GM12878 (cell line): ENCODE results near the gene IER5. TPM values are rescaled to one million over a fixed set of nuclear protein-coding genes. Genes with fewer than 3 reads are reported as not detected.

Source experiments
- ATAC-seq: fragments of 200-7000 bp; cut with Tn5 transposase; 3 replicates; pipeline ENCODE4 v1.9.1; 2020; ENCODE audit warnings: mild to moderate bottlenecking, moderate library complexity
- Bru-seq: library from RNA; stranded (reverse); fragments of 400-500 nt; gene quantifications from one replicate; lab custom pipeline; 2021; lab: Mats Ljungman, UMichigan
- BruChase-seq, 2 experiments: library from RNA; stranded (reverse); fragments of 400-500 nt; gene quantifications; one replicate each; lab custom pipeline; 2021; lab: Mats Ljungman, UMichigan
- BruUV-seq: library from RNA; stranded (reverse); fragments of 400-500 nt; replicated peaks from 2 replicates; lab custom pipeline; 2021; lab: Mats Ljungman, UMichigan
- CTCF ChIA-PET: fragments of 300-600 bp; sonication (Branson Sonifier 250); formaldehyde crosslinking; extraction: SDS; loops from one replicate; lab custom pipeline; 2021; ENCODE audit warnings: inconsistent platforms; lab: Yijun Ruan, JAX
- POLR2A ChIA-PET: fragments of 350-600 bp; formaldehyde crosslinking; extraction: SDS; loops from one replicate; lab custom pipeline; 2021; ENCODE audit warnings: inconsistent platforms; lab: Charles Lee
- RAD21 ChIA-PET: fragments of 300-600 bp; sonication (Branson Sonifier 250); formaldehyde crosslinking; loops from one replicate; lab custom pipeline; 2023; ENCODE audit warnings: antibody characterized with exemption; ENCODE audit not compliant: unreplicated experiment; lab: Charles Lee
- SMC1A ChIA-PET: fragments of 300-600 bp; sonication (Branson Sonifier 250); formaldehyde crosslinking; loops from one replicate; lab custom pipeline; 2023; ENCODE audit not compliant: unreplicated experiment, uncharacterized antibody; lab: Charles Lee
- DNase-seq: peaks from one replicate; pipeline ENCODE4 v3.0.0-alpha.2; 2011; ENCODE audit warnings: low read depth, low spot score
- FAIRE-seq: peaks from 3 replicates; lab custom pipeline; 2011; peaks lifted over from hg19 to GRCh38; lab: Jason Lieb, UNC
- H2AFZ ChIP-seq: 2 replicates; pipeline ENCODE4 v1.6.0; 2011; ENCODE audit warnings: low read depth, low read length, control low read depth; ENCODE audit not compliant: control insufficient read depth
- H3K27ac ChIP-seq: 2 replicates; pipeline ENCODE4 v1.5.1; 2011; ENCODE audit warnings: control low read depth; ENCODE audit not compliant: control insufficient read depth, insufficient read depth
- H3K27me3 ChIP-seq, 2 experiments: replicated peaks in 1 of 2; 2 replicates each; pipeline versions ENCODE4 v1.6.0 to v1.6.1; 2011; ENCODE audit warnings: low read length in 1 of 2; ENCODE audit not compliant: control insufficient read depth in 2 of 2, insufficient read depth in 2 of 2
- H3K36me3 ChIP-seq, 2 experiments: 2 replicates each; pipeline ENCODE4 v1.5.1; 2011; ENCODE audit warnings: low read length in 1 of 2; ENCODE audit not compliant: control insufficient read depth in 2 of 2, insufficient read depth in 2 of 2
- H3K4me1 ChIP-seq: 2 replicates; pipeline ENCODE4 v1.6.1; 2011; ENCODE audit warnings: mild to moderate bottlenecking, low read length, moderate library complexity, mixed read lengths; ENCODE audit not compliant: control insufficient read depth, insufficient read depth
- H3K4me2 ChIP-seq: 2 replicates; pipeline ENCODE4 v1.6.0; 2011; ENCODE audit warnings: control low read depth; ENCODE audit not compliant: control insufficient read depth, insufficient read depth
- H3K4me3 ChIP-seq: fragments of 200-600 bp; sonication (generic); 2 replicates; pipeline ENCODE4 v1.5.1; 2016
- H3K79me2 ChIP-seq: 2 replicates; pipeline ENCODE4 v1.6.0; 2011; ENCODE audit warnings: low read length; ENCODE audit not compliant: control insufficient read depth, insufficient read depth
- H3K9ac ChIP-seq: 2 replicates; pipeline ENCODE4 v1.8.0; 2011; ENCODE audit warnings: low read length, control low read depth, mixed read lengths; ENCODE audit not compliant: control insufficient read depth, insufficient read depth
- H3K9me3 ChIP-seq: replicated peaks from 3 replicates; pipeline ENCODE4 v1.5.1; 2011; ENCODE audit warnings: mild to moderate bottlenecking, low read length; ENCODE audit not compliant: control insufficient read depth, insufficient read depth
- H4K20me1 ChIP-seq: 2 replicates; pipeline ENCODE4 v1.6.0; 2011; ENCODE audit not compliant: control insufficient read depth, insufficient read depth
- FOS ChIP-seq: IDR thresholded peaks from 3 replicates; pipeline ENCODE4 v1.6.1; 2011; ENCODE audit warnings: borderline replicate concordance; ENCODE audit not compliant: insufficient read length; ENCODE audit errors: extremely low read depth
- HSF1 ChIP-seq: fragments of 150-350 bp; IDR thresholded peaks from 2 replicates; pipeline ENCODE4 v1.6.1; 2014; ENCODE audit warnings: mild to moderate bottlenecking, low read depth, low read length
- IRF3 ChIP-seq: fragments of 450-650 bp; IDR thresholded peaks from 2 replicates; pipeline ENCODE4 v1.6.1; 2014; ENCODE audit warnings: mild to moderate bottlenecking
- IRF5 ChIP-seq: fragments of 450-650 bp; IDR thresholded peaks from 2 replicates; pipeline ENCODE4 v1.6.1; 2017; ENCODE audit warnings: borderline replicate concordance
- PAX8 ChIP-seq: fragments of 450-650 bp; IDR thresholded peaks from 2 replicates; pipeline ENCODE4 v1.6.1; 2017; ENCODE audit warnings: mild to moderate bottlenecking, moderate library complexity
- POLR2AphosphoS5 ChIP-seq: IDR thresholded peaks from 2 replicates; pipeline ENCODE4 v1.6.1; 2011; ENCODE audit warnings: mild to moderate bottlenecking, low read length, inconsistent platforms
- TCF7 ChIP-seq: IDR thresholded peaks from 2 replicates; pipeline ENCODE4 v1.6.1; 2014; ENCODE audit warnings: antibody characterized with exemption, borderline replicate concordance
- WRNIP1 ChIP-seq: IDR thresholded peaks from 2 replicates; pipeline ENCODE4 v1.6.1; 2011; ENCODE audit warnings: low read depth, low read length, improper control_type of control experiment, borderline replicate concordance
- WGBS: methylation state at CpG from one replicate; pipeline ENCODE4 v1.1.6; 2016; ENCODE audit warnings: low lambda C conversion rate; ENCODE audit not compliant: insufficient replicate concordance, insufficient coverage; ENCODE audit errors: missing lambda C conversion rate; 5-methylcytosine and 5-hydroxymethylcytosine counted together
- in situ Hi-C: fragments of 300-500 bp; cut with MboI; formaldehyde crosslinking; loops from 9 replicates; pipeline ENCODE4 v1.14.3; 2018; ENCODE audit warnings: mixed read lengths
- intact Hi-C: fragments of 100-400 bp; cut with micrococcal nuclease; formaldehyde crosslinking; loops from one replicate; pipeline ENCODE4 v1.14.2; 2022; ENCODE audit not compliant: unreplicated experiment
- long read RNA-seq, 2 experiments: library from polyadenylated mRNA; unstranded; transcript quantifications; one replicate each; pipeline ENCODE4 v2.0.0, GENCODE V29; 2019 to 2020
- polyA minus RNA-seq, 3 experiments: library from RNA; depleted of rRNA, polyadenylated mRNA; stranded (reverse); fragments of >200 nt; gene quantifications; 2 replicates each; pipeline ENCODE4 v1.2.3, GENCODE V29; 2011
- polyA plus RNA-seq, 11 experiments: library from polyadenylated mRNA; depleted of rRNA in 4 of 11; unstranded in 6 of 11; stranded (reverse) in 5 of 11; fragments of >200 nt; fragmentation: Nextera tagmentation in 4 of 11; fragmentation: Illumina TruSeq in 1 of 11; extraction: Ambion mirVana in 4 of 11; extraction: Trizol in 1 of 11; gene quantifications; 1 replicate in 1 of 11; 2 replicates in 10 of 11; pipeline versions ENCODE4 v1.2.1 to v1.2.3, GENCODE V29; 2011 to 2016; ENCODE audit warnings: inconsistent platforms in 2 of 11, missing spikeins in 2 of 11, low read depth in 1 of 11
- total RNA-seq, 4 experiments: library from RNA; depleted of rRNA in 3 of 4; stranded (reverse); fragments of >200 nt in 3 of 4; fragmentation: Illumina TruSeq in 1 of 4; extraction: Trizol in 1 of 4; gene quantifications; 2 replicates each; pipeline versions ENCODE4 v1.2.1 to v1.2.3, GENCODE V29; 2013 to 2021
- TF ChIP-seq, protein P1 (sequence below): fragments of 450-650 bp; IDR thresholded peaks from 2 replicates; pipeline ENCODE4 v1.6.1; 2017; ENCODE audit warnings: mild to moderate bottlenecking, low read depth, inconsistent platforms; ENCODE audit not compliant: poor library complexity, severe bottlenecking

IER5 gene
- total RNA-seq (2013; cell fraction: nucleolus; rRNA removed): 88.8 and 93.7 TPM in 2 replicates
- 65.4 and 69.4 TPM in 2 replicates for total RNA-seq (2014; rRNA removed)
- 32.7 and 34.9 TPM in 2 replicates for total RNA-seq (2014; rRNA removed; fragmentation: Illumina TruSeq; extraction: Trizol)
- total RNA-seq (2021): 73.9 and 75.2 TPM in 2 replicates
- 6.6 TPM for polyA plus RNA-seq (2011; ENCODE audit: low read depth)
- 36.4 and 44.1 TPM in 2 replicates for polyA plus RNA-seq (2011; rRNA removed)
- polyA plus RNA-seq (2011; cell fraction: cytosol; rRNA removed): 32.3 and 38.9 TPM in 2 replicates
- 59.7 and 70.4 TPM in 2 replicates for polyA plus RNA-seq (2011; cell fraction: nucleus; rRNA removed)
- 24.5 and 28.7 TPM in 2 replicates for polyA plus RNA-seq (2012)
- polyA plus RNA-seq (2014; fragmentation: Illumina TruSeq; extraction: Trizol): 22.4 and 26.2 TPM in 2 replicates
- 10 to 100 TPM in 1 of 2 experiments, 1 to 10 TPM in 1; 6.2 to 19.5 TPM for polyA plus RNA-seq (2014; fragmentation: Nextera tagmentation; extraction: Ambion mirVana)
- polyA plus RNA-seq (2014; rRNA removed): 52.3 and 62.0 TPM in 2 replicates
- polyA plus RNA-seq (2016; fragmentation: Nextera tagmentation; extraction: Ambion mirVana): 10 to 100 TPM in 1 of 2 experiments, 1 to 10 TPM in 1; 4.3 to 11.7 TPM
- 30.4 and 44.0 TPM in 2 replicates for polyA minus RNA-seq (2011; rRNA and poly(A)+ RNA removed)
- 24.5 TPM in 2 replicates for polyA minus RNA-seq (2011; cell fraction: cytosol; rRNA and poly(A)+ RNA removed)
- polyA minus RNA-seq (2011; cell fraction: nucleus; rRNA and poly(A)+ RNA removed): 69.0 and 99.9 TPM in 2 replicates
- percentile 99 among the genes with signal in this experiment for Bru-seq, nascent RNA
- percentile 93 among the genes with signal in this experiment for BruChase-seq, experiment 1, labeled RNA remaining after a 6-hour chase
- percentile 98 among the genes with signal in this experiment for BruChase-seq, experiment 2, labeled RNA remaining after a 2-hour chase
- long read RNA-seq, experiment 1, full-length matches to known transcripts: 2 of 2 reads
- long read RNA-seq, experiment 1, partial matches to known transcripts: 0 of 2 reads
- long read RNA-seq, experiment 1, other reads (novel, unspliced or antisense): 0 of 2 reads
- long read RNA-seq, experiment 2, full-length matches to known transcripts: 18 of 18 reads
- long read RNA-seq, experiment 2, partial matches to known transcripts: 0 of 18 reads
- long read RNA-seq, experiment 2, other reads (novel, unspliced or antisense): 0 of 18 reads

DNA sequence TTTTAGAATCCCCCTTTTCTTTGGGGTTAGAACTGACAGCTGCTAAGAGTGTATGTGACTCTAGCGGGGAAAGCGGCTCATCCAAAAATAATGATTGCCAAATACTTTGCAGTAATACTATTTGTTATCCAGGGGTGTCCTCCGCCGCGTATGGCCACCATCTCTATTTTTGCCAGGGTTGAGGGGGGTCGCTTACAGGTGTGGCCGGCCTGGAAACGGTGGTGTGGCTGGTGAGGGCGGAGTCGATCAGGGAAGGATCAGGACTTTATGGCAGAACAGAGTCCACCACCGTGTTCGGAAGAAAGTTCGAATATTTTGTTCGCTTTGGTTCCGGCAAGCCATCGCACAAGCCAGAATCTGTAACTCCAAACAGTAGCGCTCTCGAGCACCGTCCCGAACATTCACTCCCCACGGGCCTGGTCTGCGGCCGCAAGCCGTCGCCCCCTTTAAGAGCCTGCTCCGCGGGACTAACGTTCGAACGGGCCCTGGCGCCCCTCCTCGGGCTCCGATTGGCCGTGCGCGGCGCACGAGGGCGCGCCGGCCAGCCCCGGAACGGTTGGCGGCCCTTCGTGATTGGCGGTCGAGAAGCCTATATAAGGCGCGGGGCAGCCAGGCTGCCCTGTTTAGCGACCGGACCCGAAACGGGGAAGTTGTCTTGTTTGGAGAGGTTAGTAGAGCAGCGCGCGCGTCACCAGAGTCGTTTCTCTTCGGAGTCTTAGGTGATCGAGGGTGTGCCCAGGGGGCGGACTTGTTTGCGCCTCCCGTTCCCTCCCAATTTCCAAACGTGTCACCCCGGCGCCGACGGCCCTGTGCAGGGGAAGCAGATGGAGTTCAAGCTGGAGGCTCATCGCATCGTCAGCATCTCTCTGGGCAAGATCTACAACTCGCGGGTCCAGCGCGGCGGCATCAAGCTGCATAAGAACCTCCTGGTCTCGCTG, at the start of gene IER5:
Gene IER5, plus strand, starts transcription at position 622 of the 938 bp plus-strand sequence. Its CDS starts 203 bp downstream, at position 825.
- Histone ChIP-seq H3K79me2 (peaks cover 59% of the 10 kb centered on the region), H3K9ac (peak within 1 kb of the TSS; percentile 98), H2AFZ (peak within 1 kb of the TSS; percentile 66), H3K4me1 (peaks cover 13% of the 10 kb centered on the region; the same call in 1 of the 2 replicates), H3K4me3 (peak within 1 kb of the TSS; percentile 99), H3K4me2 (peak within 1 kb of the TSS; percentile 90), H3K27ac (peak within 1 kb of the TSS; percentile 97), H3K9me3 (no peaks in the 10 kb centered on the region; the same call in 2 of the 3 replicates), H3K27me3 (no peaks in the 10 kb centered on the region), H3K36me3 (peaks cover 0 to 12% of the 10 kb centered on the region in 2 experiments; a peak in 3 of 4 replicates), H4K20me1 (peaks cover 5% of the 10 kb centered on the region; the same call in 1 of the 2 replicates)
- TSS peak; percentile 86 for BruUV-seq
- CTCF ChIA-PET: interaction anchor here (0.8 to 38.4 kb wide), 7 partner anchors 10 to 206 kb away, joined by 3 to 1067 read pairs (median 5); no protein-coding TSS in a partner anchor
- intact Hi-C loops: loop anchor here (1.0 to 10.0 kb wide), 5 partner anchors 26 to 846 kb away; no protein-coding TSS in a partner anchor
- 3% methylated on average over 76 of the region's 76 CpGs for WGBS
- in situ Hi-C loops: loop anchor here (5.0 kb wide), 1 partner anchor 51 kb away; no protein-coding TSS in a partner anchor
- SMC1A ChIA-PET: interaction anchor here (0.7 to 39.2 kb wide), 8 partner anchors 9 to 74 kb away, joined by 3 to 1399 read pairs (median 4); no protein-coding TSS in a partner anchor
- RAD21 ChIA-PET: interaction anchor here (0.6 to 26.9 kb wide), 11 partner anchors 8 to 573 kb away, joined by 3 to 966 read pairs (median 4); partner anchors contain the start of genes MR1 and XPR1
- POLR2A ChIA-PET: interaction anchor here (0.9 to 10.4 kb wide), 14 partner anchors 15 to 62 kb away, joined by 3 to 142 read pairs (median 4); partner anchors contain the start of gene MR1
- DNase-seq (peak; percentile 83), ATAC-seq (peak; percentile 82), FAIRE-seq (no peak)
- TF ChIP-seq FOS (peak; percentile 16), TCF7 (no peak), HSF1 (peak; percentile 80; the same call in 1 of the 2 replicates), WRNIP1 (no peak), POLR2AphosphoS5 (peak; percentile 100), IRF3 (peak; percentile 63), PAX8 (no peak), IRF5 (no peak)
- TF ChIP-seq, protein P1, sequence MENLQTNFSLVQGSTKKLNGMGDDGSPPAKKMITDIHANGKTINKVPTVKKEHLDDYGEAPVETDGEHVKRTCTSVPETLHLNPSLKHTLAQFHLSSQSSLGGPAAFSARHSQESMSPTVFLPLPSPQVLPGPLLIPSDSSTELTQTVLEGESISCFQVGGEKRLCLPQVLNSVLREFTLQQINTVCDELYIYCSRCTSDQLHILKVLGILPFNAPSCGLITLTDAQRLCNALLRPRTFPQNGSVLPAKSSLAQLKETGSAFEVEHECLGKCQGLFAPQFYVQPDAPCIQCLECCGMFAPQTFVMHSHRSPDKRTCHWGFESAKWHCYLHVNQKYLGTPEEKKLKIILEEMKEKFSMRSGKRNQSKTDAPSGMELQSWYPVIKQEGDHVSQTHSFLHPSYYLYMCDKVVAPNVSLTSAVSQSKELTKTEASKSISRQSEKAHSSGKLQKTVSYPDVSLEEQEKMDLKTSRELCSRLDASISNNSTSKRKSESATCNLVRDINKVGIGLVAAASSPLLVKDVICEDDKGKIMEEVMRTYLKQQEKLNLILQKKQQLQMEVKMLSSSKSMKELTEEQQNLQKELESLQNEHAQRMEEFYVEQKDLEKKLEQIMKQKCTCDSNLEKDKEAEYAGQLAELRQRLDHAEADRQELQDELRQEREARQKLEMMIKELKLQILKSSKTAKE: no peak
